ENCODE data around the gene TREH. TPM values are rescaled to one million over a fixed set of nuclear protein-coding genes. Genes with fewer than 3 reads are reported as not detected.
A peak's percentile ranks its signal among the peaks of the same experiment; 100 is the strongest.

Gene TREH
- total RNA-seq, 2 donors from 2014 or later, result not detected

GRCh38 chr11:118636569-118637290, 42.7 kb downstream of the TREH start:
- no peak for ATAC-seq
- no peak for DNase-seq
- intact Hi-C loops (cut with DNase I), result no loop called here

GRCh38 chr11:118635642-118636041, 43.8 kb downstream of the TREH start:
- ATAC-seq (no peak), DNase-seq (no peak)
- intact Hi-C loops (cut with DNase I), result no loop called here

GRCh38 chr11:118635237-118635591, 44.2 kb downstream of the TREH start:
- ATAC-seq, result peak; percentile 9 to 11
- no peak for DNase-seq
- intact Hi-C loops (cut with DNase I), result no loop called here

- peak; percentile 83 to 91 for ATAC-seq
- intact Hi-C loops (cut with DNase I), result no loop called here
Observed at GRCh38 chr11:118634431-118635236, 44.8 kb downstream of the TREH start.

GRCh38 chr11:118633979-118634378, 45.5 kb downstream of the TREH start:
- DNase-seq (no peak), ATAC-seq (peak in 1 of 2 donors; percentile 7)
- intact Hi-C loops (cut with DNase I), result no loop called here

More at GRCh38 chr11:118634431-118635236, 44.8 kb downstream of the TREH start:
- DNase-seq, result peak; percentile 85

- intact Hi-C loops (cut with DNase I), result no loop called here
- ATAC-seq, result no peak
Observed at GRCh38 chr11:118633319-118633690, 46.1 kb downstream of the TREH start.

GRCh38 chr11:118632577-118633318, 46.7 kb downstream of the TREH start:
- no peak for ATAC-seq
- intact Hi-C loops (cut with DNase I), result no loop called here
- no peak for DNase-seq

More at GRCh38 chr11:118633319-118633690, 46.1 kb downstream of the TREH start:
- no peak for DNase-seq

GRCh38 chr11:118631142-118631909, 48.1 kb downstream of the TREH start:
- DNase-seq (no peak), ATAC-seq (no peak)
- intact Hi-C loops (cut with DNase I), result no loop called here

- intact Hi-C loops (cut with DNase I), result no loop called here
Observed at GRCh38 chr11:118629761-118630661, 49.4 kb downstream of the TREH start.

GRCh38 chr11:118628861-118629549, 50.4 kb downstream of the TREH start:
- intact Hi-C loops (cut with DNase I), result no loop called here
- DNase-seq (no peak), ATAC-seq (peak in 1 of 2 donors; percentile 1)

More at GRCh38 chr11:118629761-118630661, 49.4 kb downstream of the TREH start:
- DNase-seq, result no peak
- no peak for ATAC-seq

GRCh38 chr11:118628432-118628831, 51.0 kb downstream of the TREH start:
- peak; percentile 55 to 76 for ATAC-seq
- intact Hi-C loops (cut with DNase I), result no loop called here
- DNase-seq, result peak; percentile 77

GRCh38 chr11:118628031-118628430, 51.4 kb downstream of the TREH start:
- ATAC-seq, result no peak
- DNase-seq, result no peak
- intact Hi-C loops (cut with DNase I), result no loop called here

- DNase-seq, result no peak
- ATAC-seq, result no peak
- intact Hi-C loops (cut with DNase I), result no loop called here
Observed at GRCh38 chr11:118627566-118627965, 51.9 kb downstream of the TREH start.

- intact Hi-C loops (cut with DNase I), result no loop called here
- ATAC-seq (no peak), DNase-seq (no peak)
Observed at GRCh38 chr11:118625976-118626375, 53.5 kb downstream of the TREH start.

- intact Hi-C loops (cut with DNase I), result no loop called here
- DNase-seq (no peak), ATAC-seq (no peak)
Observed at GRCh38 chr11:118625036-118625690, 54.3 kb downstream of the TREH start.

- DNase-seq (peak; percentile 40), ATAC-seq (no peak)
- intact Hi-C loops (cut with DNase I), result no loop called here
Observed at GRCh38 chr11:118623269-118623655, 56.2 kb downstream of the TREH start.

Data from left cardiac atrium (tissue), 4 donors.